Stimulated activated CD8-positive, alpha-beta memory T cell treated with anti-CD3 and anti-CD28 coated beads, Interleukin-4, amount 100 ng/mL, for 48 hours (primary cell): ENCODE results near the gene INTS1.
A peak's percentile ranks its signal among the peaks of the same experiment; 100 is the strongest.

Source experiments
- DNase-seq: peaks from one replicate; pipeline ENCODE4 v3.0.0-alpha.2; 2020

The INTS1 gene, protein sequence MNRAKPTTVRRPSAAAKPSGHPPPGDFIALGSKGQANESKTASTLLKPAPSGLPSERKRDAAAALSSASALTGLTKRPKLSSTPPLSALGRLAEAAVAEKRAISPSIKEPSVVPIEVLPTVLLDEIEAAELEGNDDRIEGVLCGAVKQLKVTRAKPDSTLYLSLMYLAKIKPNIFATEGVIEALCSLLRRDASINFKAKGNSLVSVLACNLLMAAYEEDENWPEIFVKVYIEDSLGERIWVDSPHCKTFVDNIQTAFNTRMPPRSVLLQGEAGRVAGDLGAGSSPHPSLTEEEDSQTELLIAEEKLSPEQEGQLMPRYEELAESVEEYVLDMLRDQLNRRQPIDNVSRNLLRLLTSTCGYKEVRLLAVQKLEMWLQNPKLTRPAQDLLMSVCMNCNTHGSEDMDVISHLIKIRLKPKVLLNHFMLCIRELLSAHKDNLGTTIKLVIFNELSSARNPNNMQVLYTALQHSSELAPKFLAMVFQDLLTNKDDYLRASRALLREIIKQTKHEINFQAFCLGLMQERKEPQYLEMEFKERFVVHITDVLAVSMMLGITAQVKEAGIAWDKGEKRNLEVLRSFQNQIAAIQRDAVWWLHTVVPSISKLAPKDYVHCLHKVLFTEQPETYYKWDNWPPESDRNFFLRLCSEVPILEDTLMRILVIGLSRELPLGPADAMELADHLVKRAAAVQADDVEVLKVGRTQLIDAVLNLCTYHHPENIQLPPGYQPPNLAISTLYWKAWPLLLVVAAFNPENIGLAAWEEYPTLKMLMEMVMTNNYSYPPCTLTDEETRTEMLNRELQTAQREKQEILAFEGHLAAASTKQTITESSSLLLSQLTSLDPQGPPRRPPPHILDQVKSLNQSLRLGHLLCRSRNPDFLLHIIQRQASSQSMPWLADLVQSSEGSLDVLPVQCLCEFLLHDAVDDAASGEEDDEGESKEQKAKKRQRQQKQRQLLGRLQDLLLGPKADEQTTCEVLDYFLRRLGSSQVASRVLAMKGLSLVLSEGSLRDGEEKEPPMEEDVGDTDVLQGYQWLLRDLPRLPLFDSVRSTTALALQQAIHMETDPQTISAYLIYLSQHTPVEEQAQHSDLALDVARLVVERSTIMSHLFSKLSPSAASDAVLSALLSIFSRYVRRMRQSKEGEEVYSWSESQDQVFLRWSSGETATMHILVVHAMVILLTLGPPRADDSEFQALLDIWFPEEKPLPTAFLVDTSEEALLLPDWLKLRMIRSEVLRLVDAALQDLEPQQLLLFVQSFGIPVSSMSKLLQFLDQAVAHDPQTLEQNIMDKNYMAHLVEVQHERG (N-terminal part only)

DNA sequence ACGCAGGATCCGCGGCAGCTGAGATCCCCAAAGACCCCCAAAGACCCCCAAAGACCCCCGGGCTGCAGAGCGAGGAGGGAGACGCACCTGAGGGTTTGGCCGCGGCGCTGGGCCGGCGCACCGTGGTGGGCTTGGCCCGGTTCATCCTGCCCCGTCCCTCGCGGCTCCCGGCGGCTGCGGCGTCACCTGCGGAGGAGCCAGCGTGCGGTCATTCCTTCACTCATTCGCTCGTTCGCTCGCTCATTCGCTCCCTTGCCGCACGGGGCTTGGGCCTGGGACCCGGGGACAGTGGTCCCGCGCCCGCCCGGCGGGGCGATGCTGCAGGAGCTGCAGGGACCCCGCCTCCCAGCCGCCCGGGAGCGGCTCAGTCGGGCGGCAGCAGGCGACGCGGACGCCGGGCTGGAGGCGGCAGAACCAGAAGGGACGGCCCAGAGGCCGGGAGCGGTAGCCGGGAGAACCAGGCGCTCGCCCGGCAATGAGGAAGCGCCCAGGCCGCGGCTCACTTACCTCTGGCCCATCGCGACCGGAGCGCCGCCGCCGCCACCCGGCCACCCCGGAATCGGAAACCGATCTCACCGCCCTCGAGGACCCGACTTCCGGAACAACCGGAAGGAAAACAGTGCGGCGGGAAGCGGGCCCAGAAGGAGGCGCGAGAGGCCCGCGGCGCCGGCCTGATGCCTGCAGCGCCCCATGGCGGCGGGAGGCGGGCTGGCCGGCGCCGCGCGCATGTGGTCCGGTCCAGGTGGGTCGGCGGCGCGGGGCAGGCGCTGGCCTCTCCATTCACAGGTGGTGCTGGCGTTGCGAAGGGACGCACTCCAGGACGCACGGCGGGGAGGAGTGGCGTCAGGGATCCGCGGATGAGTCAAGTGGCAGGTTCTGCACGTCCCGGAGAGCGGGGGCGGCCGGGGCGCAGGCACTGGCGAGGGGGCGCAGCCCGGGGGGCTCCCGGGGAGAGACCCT lies at the start of gene INTS1:
Gene INTS1 (minus strand): TSS at position 574 of the 960 bp plus-strand sequence. CDS start 429 bp downstream, at position 145.
- DNase-seq: peak; percentile 92

- no peak for DNase-seq
These were observed 49.5 kb upstream of the INTS1 start for GRCh38 chr7:1553512-1554210.

DNA sequence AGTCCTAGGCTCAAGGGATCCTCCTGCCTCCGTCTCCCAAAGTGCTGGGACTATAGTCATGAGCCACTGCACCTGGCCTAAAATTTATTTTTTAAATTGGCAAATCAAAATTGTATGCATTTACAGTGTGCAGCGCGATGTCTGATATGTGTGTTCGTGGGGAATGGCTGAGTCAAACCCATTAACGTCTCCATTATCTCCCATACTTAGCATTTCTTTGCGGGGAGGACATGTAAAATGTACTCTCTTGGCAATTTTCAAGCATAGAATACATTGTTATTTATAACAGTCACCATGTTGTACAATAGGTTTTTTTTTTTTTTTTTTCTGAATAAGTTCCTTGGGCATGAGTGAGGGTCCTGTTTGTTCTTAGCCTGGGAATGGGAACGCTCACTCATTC lies 48.0 kb upstream of the INTS1 start:
- no peak for DNase-seq

- DNase-seq: no peak
These were observed 46.6 kb upstream of the INTS1 start for GRCh38 chr7:1550846-1551155.

DNA sequence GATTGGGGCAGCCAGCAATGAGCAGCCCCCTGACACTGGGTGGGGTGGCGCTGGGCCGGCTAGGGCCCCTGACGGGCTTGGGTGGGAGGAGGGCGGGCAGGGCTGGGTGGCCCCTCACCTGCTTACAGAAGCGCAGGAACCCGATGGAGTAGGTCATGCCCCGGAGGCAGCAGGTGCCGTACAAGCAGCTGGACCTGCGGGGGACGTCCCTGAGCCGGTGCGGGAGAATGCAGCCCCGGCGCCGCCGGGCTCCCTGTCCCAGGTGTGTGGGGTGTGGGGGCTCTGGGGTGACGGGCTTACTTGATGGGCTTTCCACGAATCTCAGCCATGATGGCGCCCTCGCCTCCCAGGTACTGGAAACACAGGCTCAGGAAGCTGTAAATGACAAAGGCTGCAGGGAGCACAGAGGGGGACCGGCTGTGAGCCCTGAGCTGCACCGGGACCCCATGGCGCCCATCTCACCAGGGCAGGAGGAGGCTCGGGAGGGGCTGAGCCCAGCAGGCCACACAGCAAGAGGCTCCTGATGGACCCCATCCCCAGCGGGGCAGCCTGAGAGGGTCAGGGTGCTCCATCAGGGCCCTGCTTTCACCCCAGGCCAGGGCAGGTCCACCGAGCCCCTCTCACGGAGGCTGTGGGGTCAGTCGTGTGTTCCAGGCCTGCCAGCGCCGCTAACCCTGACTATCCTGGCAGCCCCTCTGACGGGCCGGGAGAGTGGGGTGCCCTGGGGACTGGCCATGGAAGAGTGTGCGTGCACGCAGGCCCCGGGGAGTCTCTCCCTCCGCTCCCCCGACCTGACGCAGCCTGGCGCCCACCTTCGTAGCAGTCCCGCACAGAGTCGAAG lies 46.0 kb upstream of the INTS1 start:
- DNase-seq: no peak

DNA sequence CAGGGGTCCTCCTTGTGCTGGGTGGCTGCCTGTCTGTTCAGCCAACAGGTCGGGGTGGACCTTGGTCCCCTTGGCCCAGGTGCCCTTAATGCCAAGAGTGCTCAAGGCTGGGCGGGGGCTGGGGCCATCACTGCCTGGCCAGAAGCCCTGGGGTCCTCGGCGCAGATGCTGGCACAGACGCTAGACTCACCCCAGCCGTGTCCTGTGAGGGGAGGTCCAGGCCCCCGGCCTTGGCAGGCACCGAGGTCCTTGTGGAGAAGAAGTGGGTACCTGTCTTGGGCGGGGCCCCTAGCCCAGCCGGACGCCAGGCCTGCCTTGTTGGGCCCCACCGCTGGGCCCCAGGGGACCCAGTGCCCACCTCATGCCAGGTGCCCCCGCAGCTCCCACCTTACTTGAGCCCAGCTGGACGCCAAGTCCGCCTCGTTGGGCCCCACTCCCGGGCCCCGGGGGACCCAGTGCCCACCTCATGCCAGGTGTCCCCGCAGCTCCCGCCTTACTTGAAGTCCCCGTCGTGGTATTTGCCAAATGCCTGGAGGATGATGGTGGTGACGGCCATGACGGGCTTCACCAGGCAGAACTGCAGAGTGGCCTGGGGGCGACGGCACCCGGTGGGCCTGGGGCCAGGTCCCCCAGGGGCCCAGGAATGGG lies 45.3 kb upstream of the INTS1 start:
- no peak for DNase-seq

- DNase-seq: no peak
These were observed 44.8 kb upstream of the INTS1 start for GRCh38 chr7:1548944-1549343.

DNA sequence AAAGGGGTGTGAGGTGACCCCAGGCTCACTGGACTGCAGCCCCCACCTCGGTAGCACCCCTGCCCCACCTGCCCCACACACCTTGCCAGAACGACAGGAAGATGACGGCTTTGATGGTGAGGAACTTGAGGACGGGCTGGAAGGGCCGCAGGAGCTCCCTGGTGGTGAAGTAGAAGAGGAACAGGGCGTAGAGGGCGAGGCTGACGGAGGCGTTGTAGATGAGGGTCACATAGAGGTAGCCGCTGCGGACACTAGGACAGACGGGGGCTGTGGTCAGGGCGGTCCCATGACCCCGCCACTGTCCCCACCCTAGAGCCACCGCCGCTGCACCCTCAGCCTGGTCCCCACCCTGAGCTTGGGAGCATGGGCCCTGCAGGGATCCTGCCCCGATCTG lies 44.2 kb upstream of the INTS1 start:
- DNase-seq: no peak

DNA sequence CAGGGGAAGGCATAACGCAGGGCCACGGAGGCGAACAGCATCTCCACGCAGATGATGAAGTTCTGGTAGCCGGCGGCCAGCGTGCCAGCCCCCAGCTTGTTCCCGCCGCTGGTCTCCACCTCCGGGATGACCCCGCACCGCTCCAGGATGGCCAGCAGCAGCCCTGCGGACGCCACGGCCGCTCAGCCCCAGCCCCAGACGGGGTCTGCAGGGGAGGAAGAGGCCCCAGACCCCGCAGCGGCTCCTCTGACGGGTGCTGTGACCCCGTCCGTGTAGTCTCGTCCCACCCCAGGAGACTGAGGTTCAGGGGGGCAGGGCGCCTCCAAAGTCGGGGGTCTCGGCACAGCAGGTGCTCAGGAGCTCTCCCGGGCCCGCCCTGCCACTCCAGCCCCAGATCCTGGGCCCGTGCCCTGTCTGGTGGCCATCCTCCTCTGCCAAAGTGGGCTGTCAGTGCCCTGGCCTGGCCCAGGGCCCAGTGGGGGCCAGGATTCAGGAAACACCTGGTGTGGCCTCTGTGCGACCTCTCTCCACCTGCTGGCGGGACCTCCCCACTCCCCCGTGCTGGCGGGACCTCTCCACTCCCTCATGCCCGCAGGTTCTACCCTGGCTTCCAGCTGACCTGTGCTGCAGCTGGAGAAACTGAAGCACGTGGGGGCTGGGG lies 43.7 kb upstream of the INTS1 start:
- no peak for DNase-seq

GRCh38 chr7:1546909-1547776 lies 43.0 kb upstream of the INTS1 start:
- no peak for DNase-seq

GRCh38 chr7:1546274-1546908 lies 42.2 kb upstream of the INTS1 start:
- DNase-seq: no peak

GRCh38 chr7:1545417-1546246 lies 41.4 kb upstream of the INTS1 start:
- DNase-seq: no peak

DNA sequence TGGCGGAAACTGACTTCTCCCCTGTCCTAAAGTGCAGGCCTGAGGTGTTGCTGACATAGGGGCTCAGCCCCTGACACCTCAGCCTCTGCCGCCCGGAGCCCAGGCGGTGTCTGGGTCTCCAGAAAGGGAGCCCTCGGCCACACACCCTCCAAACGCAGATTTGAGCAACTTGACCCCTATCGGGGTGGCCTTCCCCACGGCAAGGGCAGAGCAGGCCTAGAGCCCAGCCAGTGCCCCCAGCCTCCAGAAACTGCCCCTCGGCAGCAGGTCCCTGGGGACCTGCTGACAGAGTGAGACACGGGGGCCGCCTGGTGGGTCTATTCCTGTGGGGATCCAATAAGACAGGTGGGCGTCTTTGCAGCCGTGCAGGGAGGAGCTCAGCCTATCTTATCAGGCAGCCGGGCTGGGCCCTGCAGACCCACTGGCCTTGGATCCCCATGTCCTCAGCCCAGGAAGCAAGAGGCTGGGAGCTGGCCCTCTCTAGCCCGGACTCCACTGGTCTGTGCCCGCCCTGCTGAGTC lies 40.8 kb upstream of the INTS1 start:
- DNase-seq: no peak

GRCh38 chr7:1544178-1544895 lies 40.1 kb upstream of the INTS1 start:
- DNase-seq: no peak

GRCh38 chr7:1543826-1544177 lies 39.6 kb upstream of the INTS1 start:
- no peak for DNase-seq
